Bronchus fibroblast of lung (primary cell): ENCODE data around the gene METTL14. TPM values are rescaled to one million over a fixed set of nuclear protein-coding genes. Genes with fewer than 3 reads are reported as not detected.

Experiments used
- total RNA-seq: library from RNA; depleted of rRNA; stranded (reverse); fragments of >200 nt; gene quantifications from 2 replicates; pipeline ENCODE4 v1.2.3, GENCODE V29; 2015

Gene METTL14
- total RNA-seq = 4.8 and 9.1 TPM in 2 replicates

GRCh38 chr4:118684873-118685811 is at the start of gene METTL14:
Gene METTL14, plus strand, starts transcription at chr4:118685392. Its CDS starts 143 bp downstream, at chr4:118685535.

Other genes with a start within 250 kb of the METTL14 start
- gene SEC24D, start 150.7 kb downstream of the METTL14 start, total RNA-seq = 84.1 and 85.6 TPM in 2 replicates
- gene SYNPO2, start 203.5 kb downstream of the METTL14 start, total RNA-seq = 0.34 and 0.45 TPM in 2 replicates